HFFc6 (cell line): ENCODE data around the gene SYT2. TPM values are rescaled to one million over a fixed set of nuclear protein-coding genes. Genes with fewer than 3 reads are reported as not detected.
A peak's percentile ranks its signal among the peaks of the same experiment; 100 is the strongest.

ENCODE experiments used
- DNase-seq: peaks from one replicate; pipeline ENCODE4 v3.0.0-alpha.2; 2018
- H3K27ac Mint-ChIP-seq: 2 replicates; pipeline ENCODE4 v1.8.0; 2020; ENCODE audit warnings: mild to moderate bottlenecking, mixed read lengths
- H3K27me3 Mint-ChIP-seq: 2 replicates; pipeline ENCODE4 v1.8.0; 2021; ENCODE audit warnings: mild to moderate bottlenecking, moderate library complexity, mixed read lengths; ENCODE audit not compliant: insufficient read depth
- H3K36me3 Mint-ChIP-seq: 2 replicates; pipeline ENCODE4 v1.8.0; 2021; ENCODE audit warnings: low read depth, mixed read lengths
- H3K4me1 Mint-ChIP-seq: 2 replicates; pipeline ENCODE4 v1.8.0; 2020; ENCODE audit warnings: low read depth, mixed read lengths
- H3K4me3 Mint-ChIP-seq: 2 replicates; pipeline ENCODE4 v1.8.0; 2020; ENCODE audit warnings: mild to moderate bottlenecking, moderate library complexity, mixed read lengths
- H3K9me3 Mint-ChIP-seq: 2 replicates; pipeline ENCODE4 v1.8.0; 2020; ENCODE audit warnings: mild to moderate bottlenecking, mixed read lengths
- CTCF ChIP-seq: fragments of 200-600 bp; sonication (generic); IDR thresholded peaks from 2 replicates; pipeline ENCODE4 v1.5.0; 2021; ENCODE audit warnings: antibody characterized with exemption, mild to moderate bottlenecking
- long read RNA-seq: library from polyadenylated mRNA; unstranded; transcript quantifications from one replicate; pipeline ENCODE4 v2.0.0, GENCODE V29; 2019
- total RNA-seq, 6 experiments: library from RNA; stranded (reverse); fragmentation: NEBNext Ultra II Directional; extraction: Animal tissue kit (Norgen Biotek cat#: 25700); gene quantifications; 2 replicates in 1 of 6; 3 replicates in 5 of 6; pipeline ENCODE4 v1.2.3, GENCODE V29; 2021

The SYT2 gene
- under 1 TPM in 1 of 6 experiments, not detected in 5; 0.03 TPM for total RNA-seq
- long read RNA-seq: 0 reads

DNA sequence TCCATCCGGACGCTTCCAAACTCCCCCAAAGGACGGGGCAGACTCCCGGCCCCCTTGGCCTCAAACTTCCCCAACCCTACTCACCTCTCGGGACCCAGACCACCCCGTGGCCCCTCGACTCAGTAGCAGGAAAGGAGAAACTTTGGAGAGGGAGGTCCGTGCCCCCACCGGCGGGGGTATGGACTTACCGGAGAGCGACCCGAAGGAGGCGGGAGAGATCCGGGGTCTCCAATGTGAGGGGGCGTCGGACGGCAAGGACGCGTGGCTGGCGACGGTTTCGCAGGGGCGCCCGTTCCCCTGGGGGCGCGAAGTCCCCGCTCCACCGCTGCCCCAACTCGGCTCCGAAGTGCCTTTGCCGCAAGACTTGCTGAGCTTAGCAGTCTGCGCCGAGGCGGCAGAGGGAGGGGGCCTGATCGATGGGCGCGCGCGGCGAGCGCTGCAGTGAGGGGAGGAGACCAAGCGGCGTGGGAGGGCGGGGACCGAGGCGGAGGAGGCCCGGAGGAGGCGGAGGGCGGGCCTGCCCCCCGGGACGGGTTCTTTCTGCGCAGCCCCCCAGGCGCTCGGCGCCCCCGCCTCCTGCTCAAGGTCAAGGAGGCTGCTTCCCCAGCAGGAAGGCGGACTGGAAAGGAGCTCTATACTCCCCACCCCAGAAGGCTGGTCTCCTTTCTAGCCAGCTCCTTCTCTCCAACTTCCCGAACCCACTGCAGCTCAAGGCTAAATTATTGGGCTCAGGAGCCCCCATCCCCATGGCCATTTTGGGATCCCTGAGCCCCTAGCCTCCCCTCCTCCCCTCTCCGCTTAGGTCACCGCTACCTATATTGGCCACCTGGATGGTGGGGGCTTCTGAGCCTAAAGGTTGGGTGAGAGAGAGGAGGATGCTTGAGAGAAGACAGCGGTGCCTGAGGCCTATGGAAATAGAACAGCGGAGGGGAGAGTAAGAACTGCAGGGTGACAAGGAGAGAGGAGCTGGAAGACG lies at the start of gene SYT2:
TSS of gene SYT2 (minus strand) at position 385 of the 976 bp plus-strand sequence. CDS start 104,682 bp downstream, outside the sequence.
- H3K27me3 Mint-ChIP-seq: peaks cover 57% of the 10 kb centered on the region
- H3K9me3 Mint-ChIP-seq: no peaks in the 10 kb centered on the region
- 0 out of 2 replicates have a peak, but pooled peaks cover 6% of the 10 kb centered on the region for H3K4me1 Mint-ChIP-seq
- DNase-seq: no peak
- H3K4me3 Mint-ChIP-seq: no peak within 1 kb of the TSS
- H3K36me3 Mint-ChIP-seq: no peaks in the 10 kb centered on the region
- no peak for TF ChIP-seq CTCF
- H3K27ac Mint-ChIP-seq: no peak within 1 kb of the TSS

DNA sequence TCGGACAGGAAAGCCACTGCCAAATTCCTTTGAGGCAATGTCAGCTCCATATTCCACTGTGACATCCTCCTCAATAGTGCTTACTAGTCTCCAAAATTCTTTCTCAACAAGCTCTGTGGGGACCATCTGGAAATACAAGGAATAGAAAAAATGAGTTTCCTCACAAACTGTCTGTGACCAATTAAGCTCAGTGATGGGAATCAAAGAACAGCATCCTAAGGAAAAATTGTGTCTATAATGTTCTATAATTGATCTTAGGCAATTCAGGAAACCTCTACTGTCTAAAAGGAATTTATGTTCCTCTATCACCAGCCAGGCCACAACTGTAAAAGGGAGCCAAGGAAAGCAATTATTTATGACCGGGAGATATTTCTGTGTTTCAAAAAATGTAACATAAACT lies 46.1 kb upstream of the SYT2 start:
- no peak for TF ChIP-seq CTCF
- Mint-ChIP-seq H3K4me3 (no peak overlapping the region), H3K4me1 (no peaks in the 10 kb centered on the region), H3K9me3 (no peaks in the 10 kb centered on the region), H3K27me3 (peaks cover 2% of the 10 kb centered on the region; the same call in 1 of the 2 replicates), H3K27ac (no peak overlapping the region), H3K36me3 (peaks cover 35% of the 10 kb centered on the region)
- no peak for DNase-seq

- H3K27ac Mint-ChIP-seq: no peak overlapping the region
- H3K27me3 Mint-ChIP-seq: peaks cover 2% of the 10 kb centered on the region; the same call in 1 of the 2 replicates
- peaks cover 36% of the 10 kb centered on the region for H3K36me3 Mint-ChIP-seq
- no peak overlapping the region for H3K4me3 Mint-ChIP-seq
- DNase-seq: no peak
- no peak for TF ChIP-seq CTCF
- no peaks in the 10 kb centered on the region for H3K9me3 Mint-ChIP-seq
- no peaks in the 10 kb centered on the region for H3K4me1 Mint-ChIP-seq
These were observed 44.0 kb upstream of the SYT2 start for GRCh38 chr1:202754293-202754692.

- no peaks in the 10 kb centered on the region for H3K9me3 Mint-ChIP-seq
- no peak for TF ChIP-seq CTCF
- H3K27ac Mint-ChIP-seq: no peak overlapping the region
- peaks cover 2% of the 10 kb centered on the region; the same call in 1 of the 2 replicates for H3K27me3 Mint-ChIP-seq
- peaks cover 49% of the 10 kb centered on the region for H3K36me3 Mint-ChIP-seq
- H3K4me3 Mint-ChIP-seq: no peak overlapping the region
- H3K4me1 Mint-ChIP-seq: no peaks in the 10 kb centered on the region
- DNase-seq: no peak
These were observed 42.5 kb upstream of the SYT2 start for GRCh38 chr1:202752774-202753173.

- H3K27me3 Mint-ChIP-seq: peaks cover 2% of the 10 kb centered on the region; the same call in 1 of the 2 replicates
- no peaks in the 10 kb centered on the region for H3K4me1 Mint-ChIP-seq
- peak; percentile 30 for TF ChIP-seq CTCF
- H3K4me3 Mint-ChIP-seq: no peak overlapping the region
- no peak overlapping the region for H3K27ac Mint-ChIP-seq
- DNase-seq: no peak
- H3K36me3 Mint-ChIP-seq: peaks cover 51% of the 10 kb centered on the region
- H3K9me3 Mint-ChIP-seq: no peaks in the 10 kb centered on the region
These were observed 40.5 kb upstream of the SYT2 start for GRCh38 chr1:202750761-202751160.
